Subcutaneous adipose tissue (tissue), 4 donors: ENCODE measurements around the gene EMX1. TPM values are rescaled to one million over a fixed set of nuclear protein-coding genes. Genes with fewer than 3 reads are reported as not detected.

Source experiments
- total RNA-seq, 4 donors: library from RNA; depleted of rRNA; stranded (reverse); fragments of >200 nt; gene quantifications; one replicate each; pipeline ENCODE4 v1.1.0, GENCODE V29; 2016
- TF ChIP-seq, protein P1 (sequence below): fragments of 450-650 bp; IDR thresholded peaks from one replicate; pipeline ENCODE4 v1.5.1; 2016; ENCODE audit warnings: low read depth, mild to moderate bottlenecking, control low read depth, antibody characterized with exemption, moderate library complexity

EMX1 gene
- total RNA-seq, 4 donors from 2014 or later = not detected

DNA sequence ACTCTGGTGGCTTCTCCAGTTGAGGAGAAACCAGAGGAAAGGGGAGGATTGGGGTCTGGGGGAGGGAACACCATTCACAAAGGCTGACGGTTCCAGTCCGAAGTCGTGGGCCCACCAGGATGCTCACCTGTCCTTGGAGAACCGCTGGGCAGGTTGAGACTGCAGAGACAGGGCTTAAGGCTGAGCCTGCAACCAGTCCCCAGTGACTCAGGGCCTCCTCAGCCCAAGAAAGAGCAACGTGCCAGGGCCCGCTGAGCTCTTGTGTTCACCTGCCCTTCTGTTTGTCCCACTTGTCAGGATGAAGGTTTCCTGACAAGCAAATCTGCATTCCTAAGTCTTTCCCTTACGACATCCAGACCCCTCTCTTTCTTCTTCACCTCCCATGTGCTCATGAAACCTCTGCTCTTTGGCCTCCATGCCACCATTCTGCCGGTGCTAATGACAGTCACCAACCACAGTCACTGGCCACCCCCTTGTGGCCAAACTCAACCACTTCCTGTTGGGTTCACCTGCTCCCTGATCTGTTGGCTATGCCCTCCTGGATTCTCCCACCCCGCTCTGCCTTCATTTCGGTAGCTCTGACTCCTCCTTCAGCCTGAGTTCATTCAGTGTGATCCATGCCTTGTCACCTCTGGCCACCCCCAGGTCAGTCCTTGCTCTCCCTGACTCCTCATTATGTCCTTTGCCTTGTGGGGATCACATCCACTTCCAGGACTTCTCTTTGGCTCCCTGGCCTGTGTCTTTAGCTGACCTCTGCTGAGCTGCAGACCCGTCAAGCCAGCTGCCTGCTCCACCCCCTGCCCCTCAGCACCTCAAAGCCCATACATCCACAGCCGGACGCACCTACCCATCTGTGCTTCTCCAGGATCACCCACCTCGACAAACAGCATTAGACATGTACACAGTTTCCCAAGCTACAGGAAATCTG, 17.6 kb downstream of the EMX1 start:
- TF ChIP-seq, protein P1, sequence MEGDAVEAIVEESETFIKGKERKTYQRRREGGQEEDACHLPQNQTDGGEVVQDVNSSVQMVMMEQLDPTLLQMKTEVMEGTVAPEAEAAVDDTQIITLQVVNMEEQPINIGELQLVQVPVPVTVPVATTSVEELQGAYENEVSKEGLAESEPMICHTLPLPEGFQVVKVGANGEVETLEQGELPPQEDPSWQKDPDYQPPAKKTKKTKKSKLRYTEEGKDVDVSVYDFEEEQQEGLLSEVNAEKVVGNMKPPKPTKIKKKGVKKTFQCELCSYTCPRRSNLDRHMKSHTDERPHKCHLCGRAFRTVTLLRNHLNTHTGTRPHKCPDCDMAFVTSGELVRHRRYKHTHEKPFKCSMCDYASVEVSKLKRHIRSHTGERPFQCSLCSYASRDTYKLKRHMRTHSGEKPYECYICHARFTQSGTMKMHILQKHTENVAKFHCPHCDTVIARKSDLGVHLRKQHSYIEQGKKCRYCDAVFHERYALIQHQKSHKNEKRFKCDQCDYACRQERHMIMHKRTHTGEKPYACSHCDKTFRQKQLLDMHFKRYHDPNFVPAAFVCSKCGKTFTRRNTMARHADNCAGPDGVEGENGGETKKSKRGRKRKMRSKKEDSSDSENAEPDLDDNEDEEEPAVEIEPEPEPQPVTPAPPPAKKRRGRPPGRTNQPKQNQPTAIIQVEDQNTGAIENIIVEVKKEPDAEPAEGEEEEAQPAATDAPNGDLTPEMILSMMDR = no peak

DNA sequence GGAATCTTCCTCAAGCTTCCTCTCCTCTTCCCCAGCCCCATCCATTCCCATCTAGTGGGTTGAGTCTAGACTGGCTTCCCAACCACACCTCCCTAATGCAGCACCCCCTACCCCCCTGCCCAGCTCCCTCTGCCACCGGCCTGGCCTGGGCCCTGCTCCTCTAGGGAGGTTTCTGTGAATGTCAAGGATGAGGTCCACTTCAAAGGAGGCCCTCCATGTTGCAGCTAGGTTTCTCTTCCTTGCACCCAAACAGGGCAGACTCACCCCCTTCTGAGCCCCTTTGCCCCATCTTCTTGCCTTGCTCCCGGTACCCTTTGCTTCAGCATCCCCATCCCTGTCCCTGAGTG, 18.3 kb downstream of the EMX1 start:
- TF ChIP-seq, protein P1 = no peak

DNA sequence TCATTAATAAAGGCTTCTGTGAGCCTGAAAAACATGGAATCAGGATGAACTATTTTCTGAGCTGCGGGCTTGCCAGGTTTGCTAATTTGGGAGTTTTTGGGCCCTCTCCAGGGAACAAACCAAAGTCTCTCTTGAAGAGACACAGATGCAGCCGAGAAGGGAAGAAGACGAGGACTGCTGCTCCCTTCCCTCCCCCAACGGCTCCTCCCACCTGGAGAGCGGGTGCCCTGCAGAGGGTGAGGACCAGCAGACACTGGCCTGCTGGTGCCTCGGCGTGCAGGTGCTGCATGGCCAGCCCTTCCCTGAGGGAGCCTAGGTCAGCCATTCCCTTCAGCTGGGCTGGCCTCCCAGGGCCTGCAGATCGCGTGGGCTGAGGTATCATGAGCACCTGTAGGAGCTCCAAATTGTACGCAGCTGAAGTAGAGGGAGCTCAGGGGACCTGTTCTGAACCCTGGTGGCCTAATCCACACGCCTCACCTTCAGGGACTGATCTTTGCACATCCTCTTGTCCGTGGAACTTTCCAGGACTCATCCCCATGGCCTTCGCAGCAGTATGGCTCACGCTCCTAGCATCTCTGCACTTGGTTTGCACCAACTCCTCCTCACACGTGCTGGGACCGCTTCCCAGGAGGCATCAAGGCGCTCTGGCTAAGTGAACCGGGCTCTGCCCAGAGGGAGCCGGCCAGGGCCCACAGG, 19.5 kb downstream of the EMX1 start:
- TF ChIP-seq, protein P1 = no peak

DNA sequence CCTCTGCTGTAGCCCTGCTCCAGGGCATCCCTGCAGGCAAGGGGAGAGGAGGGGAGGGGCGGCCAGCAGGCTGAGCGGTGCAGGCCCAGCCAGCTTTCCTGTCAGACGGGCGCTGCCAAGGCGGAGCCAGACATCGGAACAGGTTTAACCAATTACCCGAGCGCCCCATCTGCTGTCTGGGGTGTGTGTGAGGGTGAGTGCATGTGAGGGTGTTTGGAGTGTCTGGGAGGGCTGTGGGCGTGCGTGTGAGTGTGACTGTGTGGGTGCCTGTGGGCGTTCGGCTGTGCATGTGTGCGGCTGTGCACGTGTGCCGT, 20.0 kb downstream of the EMX1 start:
- TF ChIP-seq, protein P1 = no peak

DNA sequence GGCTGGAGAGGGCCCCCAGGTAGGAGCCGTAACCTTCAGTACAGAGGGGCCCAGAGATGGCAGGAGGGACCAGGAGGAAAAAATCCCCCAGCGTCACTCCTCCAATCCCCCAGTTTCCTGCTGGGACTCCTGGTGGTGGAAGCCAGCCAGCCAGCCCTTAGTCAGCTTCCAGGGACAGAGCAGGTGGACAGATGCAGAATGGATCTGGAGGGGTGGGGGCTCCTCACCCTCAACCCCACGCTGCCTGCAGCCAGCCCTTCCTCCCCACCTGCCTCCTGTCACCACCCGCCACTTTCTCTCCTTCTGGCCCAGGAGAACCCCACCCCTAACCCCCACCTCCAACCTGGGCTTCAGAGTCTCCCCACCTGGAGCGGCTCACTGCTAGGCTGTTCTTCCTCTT, 21.1 kb downstream of the EMX1 start:
- TF ChIP-seq, protein P1 = no peak

DNA sequence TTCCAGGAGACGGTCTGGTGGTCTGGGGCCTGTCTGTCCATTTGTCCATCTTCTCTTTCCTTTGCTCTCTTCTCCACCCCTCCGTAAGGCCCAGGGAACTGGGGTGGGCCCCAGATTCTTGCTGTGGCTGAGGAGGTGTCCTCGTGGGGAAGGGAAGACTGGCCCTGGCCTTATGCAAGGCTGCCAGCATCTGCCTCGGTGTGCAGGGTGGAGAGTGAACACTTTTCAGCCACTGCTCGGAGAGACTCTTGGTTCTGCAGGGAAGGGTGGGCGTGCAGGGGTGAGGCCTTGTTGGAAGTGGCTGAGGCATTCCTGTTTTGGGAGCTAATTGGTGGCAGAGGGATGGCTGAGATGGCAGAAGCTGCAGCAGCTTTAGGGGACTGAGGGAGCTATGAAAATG, 23.0 kb downstream of the EMX1 start:
- TF ChIP-seq, protein P1 = no peak

DNA sequence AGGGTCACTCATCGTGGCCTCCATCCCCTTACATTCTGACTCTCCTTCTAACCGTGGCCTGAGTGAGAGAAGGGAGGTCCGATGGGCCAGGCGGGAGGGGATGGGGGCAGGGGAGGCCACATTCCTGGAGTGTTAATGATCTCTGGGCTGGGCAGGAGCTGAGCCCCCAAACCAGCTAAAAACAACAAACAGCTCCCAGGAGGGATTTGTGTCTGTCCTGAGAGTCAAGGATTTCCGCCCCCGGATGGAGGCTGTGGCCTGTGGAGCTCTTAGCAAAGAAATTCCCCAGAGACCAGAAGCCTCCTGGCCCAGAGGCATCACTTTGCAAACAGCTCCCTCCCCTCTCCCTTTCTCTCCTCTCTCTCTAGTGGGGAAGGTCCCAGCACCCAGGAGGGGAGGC, 23.5 kb downstream of the EMX1 start:
- TF ChIP-seq, protein P1 = no peak
